ENCODE measurements around the gene CPZ.

DNA sequence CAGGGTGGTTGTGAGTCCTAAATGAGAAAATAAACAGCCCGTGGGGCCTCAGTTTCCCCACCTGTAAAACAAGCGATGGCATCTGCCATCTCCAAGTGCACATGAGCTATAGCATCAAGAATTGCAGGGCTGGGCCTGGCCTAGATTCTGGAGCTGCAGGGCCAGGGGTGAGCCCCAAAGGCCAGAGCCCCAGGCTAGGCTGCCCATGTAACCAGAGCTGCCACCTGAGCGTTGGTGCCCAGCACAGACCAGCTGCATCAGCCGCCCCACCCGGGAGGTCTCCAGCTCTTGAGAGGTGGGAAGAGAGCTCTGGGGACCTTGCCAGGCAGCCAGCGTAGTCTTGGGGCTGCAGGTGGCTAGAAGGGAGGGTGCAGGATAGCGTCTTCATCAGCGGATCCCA lies 39.3 kb upstream of the CPZ start:
- TF ChIP-seq, protein P1, sequence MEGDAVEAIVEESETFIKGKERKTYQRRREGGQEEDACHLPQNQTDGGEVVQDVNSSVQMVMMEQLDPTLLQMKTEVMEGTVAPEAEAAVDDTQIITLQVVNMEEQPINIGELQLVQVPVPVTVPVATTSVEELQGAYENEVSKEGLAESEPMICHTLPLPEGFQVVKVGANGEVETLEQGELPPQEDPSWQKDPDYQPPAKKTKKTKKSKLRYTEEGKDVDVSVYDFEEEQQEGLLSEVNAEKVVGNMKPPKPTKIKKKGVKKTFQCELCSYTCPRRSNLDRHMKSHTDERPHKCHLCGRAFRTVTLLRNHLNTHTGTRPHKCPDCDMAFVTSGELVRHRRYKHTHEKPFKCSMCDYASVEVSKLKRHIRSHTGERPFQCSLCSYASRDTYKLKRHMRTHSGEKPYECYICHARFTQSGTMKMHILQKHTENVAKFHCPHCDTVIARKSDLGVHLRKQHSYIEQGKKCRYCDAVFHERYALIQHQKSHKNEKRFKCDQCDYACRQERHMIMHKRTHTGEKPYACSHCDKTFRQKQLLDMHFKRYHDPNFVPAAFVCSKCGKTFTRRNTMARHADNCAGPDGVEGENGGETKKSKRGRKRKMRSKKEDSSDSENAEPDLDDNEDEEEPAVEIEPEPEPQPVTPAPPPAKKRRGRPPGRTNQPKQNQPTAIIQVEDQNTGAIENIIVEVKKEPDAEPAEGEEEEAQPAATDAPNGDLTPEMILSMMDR (IDR thresholded peaks at IDR 0.05) = no peak
- no peak for TF ChIP-seq POLR2A (IDR thresholded peaks at IDR 0.05)

Data from adrenal gland (tissue), 5 donors.